ENCODE measurements around the gene THAP8. TPM values are rescaled to one million over a fixed set of nuclear protein-coding genes. Genes with fewer than 3 reads are reported as not detected.

Gene THAP8
- total RNA-seq, 6 experiments from 2014 or later = 5.2 to 6.4 (median 5.5) TPM

DNA sequence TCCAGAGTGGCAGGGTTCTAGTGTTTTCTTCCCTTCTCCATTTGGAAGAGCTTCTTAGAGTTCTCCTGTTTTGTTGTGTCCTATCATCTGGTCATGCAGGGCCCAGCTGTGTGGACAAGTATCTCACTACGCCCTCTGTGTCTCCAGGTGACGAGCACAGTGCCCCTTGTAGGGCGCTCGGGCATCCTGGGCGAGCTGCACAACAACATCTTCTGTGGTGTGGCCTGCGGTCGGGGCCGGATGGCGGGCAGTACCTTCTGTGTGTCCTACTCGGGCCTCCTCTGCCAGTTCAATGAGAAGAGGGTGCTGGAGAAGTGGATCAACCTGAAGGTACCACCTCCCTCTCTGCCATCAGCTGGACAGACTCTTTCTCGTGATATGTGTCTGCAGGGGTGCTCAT lies 13.6 kb upstream of the THAP8 start:
- TF ChIP-seq, protein P1, sequence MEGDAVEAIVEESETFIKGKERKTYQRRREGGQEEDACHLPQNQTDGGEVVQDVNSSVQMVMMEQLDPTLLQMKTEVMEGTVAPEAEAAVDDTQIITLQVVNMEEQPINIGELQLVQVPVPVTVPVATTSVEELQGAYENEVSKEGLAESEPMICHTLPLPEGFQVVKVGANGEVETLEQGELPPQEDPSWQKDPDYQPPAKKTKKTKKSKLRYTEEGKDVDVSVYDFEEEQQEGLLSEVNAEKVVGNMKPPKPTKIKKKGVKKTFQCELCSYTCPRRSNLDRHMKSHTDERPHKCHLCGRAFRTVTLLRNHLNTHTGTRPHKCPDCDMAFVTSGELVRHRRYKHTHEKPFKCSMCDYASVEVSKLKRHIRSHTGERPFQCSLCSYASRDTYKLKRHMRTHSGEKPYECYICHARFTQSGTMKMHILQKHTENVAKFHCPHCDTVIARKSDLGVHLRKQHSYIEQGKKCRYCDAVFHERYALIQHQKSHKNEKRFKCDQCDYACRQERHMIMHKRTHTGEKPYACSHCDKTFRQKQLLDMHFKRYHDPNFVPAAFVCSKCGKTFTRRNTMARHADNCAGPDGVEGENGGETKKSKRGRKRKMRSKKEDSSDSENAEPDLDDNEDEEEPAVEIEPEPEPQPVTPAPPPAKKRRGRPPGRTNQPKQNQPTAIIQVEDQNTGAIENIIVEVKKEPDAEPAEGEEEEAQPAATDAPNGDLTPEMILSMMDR (IDR thresholded peaks at IDR 0.05) = no peak
- peaks cover 10% of the 10 kb centered on the region for H3K4me1 Mint-ChIP-seq (ENCODE audit: low read depth)
- no peak overlapping the region for H3K4me3 Mint-ChIP-seq
- peaks cover 8% of the 10 kb centered on the region for H3K27me3 Mint-ChIP-seq (ENCODE audit: insufficient read depth)
- no peak for DNase-seq
- no peaks in the 10 kb centered on the region for H3K9me3 Mint-ChIP-seq
- no peak overlapping the region for H3K27ac Mint-ChIP-seq
- peaks cover 34% of the 10 kb centered on the region for H3K36me3 Mint-ChIP-seq (ENCODE audit: low read depth)

DNA sequence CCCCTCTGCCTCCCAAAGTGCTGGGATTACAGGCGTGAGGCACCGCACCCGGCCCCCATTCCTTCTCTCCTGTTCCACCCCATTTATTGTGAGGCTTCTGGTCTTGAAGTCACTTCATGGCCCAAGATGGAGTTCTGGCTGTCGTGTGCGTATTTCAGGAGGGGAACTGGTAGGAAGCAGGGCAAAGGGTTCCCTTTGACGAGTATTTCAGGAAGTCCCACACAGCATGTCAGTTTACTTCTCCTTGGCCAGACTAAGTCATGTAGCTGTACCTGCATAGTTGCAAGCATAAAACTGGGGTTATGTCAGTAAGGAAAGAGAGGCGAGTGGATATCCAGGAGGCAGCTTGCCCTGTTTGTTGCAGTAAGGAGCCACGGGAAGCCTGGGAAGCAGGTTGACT lies 10.7 kb upstream of the THAP8 start:
- Mint-ChIP-seq H3K27ac (no peak overlapping the region), H3K36me3 (ENCODE audit: low read depth) (peaks cover 33% of the 10 kb centered on the region), H3K4me1 (ENCODE audit: low read depth) (no peaks in the 10 kb centered on the region), H3K4me3 (no peak overlapping the region), H3K9me3 (no peaks in the 10 kb centered on the region), H3K27me3 (ENCODE audit: insufficient read depth) (no peaks in the 10 kb centered on the region)
- DNase-seq = no peak
- TF ChIP-seq, protein P1 (IDR thresholded peaks at IDR 0.05) = no peak

DNA sequence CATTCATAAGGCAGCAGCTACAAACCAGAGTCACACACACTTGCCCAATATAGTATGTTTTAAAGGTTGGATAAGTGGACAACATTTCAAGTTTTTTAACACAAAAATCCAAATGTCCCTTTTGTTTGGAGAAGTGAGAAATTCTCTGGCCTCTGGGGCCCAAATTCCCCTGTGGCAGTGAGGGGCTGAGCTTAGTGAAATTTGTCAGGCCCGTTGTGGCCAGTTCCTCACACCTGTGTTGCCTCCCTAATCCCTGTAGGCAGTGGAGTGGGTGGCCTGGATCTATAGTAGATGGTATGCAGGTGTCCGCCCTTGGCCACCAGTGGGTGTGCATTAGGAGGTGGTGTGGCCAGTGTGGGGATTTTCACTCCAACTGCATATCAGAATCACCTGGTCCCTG lies 7.3 kb upstream of the THAP8 start:
- Mint-ChIP-seq H3K27ac (no peak overlapping the region), H3K4me3 (no peak overlapping the region), H3K36me3 (ENCODE audit: low read depth) (peaks cover 25% of the 10 kb centered on the region; the same call in 1 of the 2 replicates), H3K27me3 (ENCODE audit: insufficient read depth) (no peaks in the 10 kb centered on the region), H3K4me1 (ENCODE audit: low read depth) (peaks cover 8% of the 10 kb centered on the region), H3K9me3 (no peaks in the 10 kb centered on the region)
- TF ChIP-seq, protein P1 (IDR thresholded peaks at IDR 0.05) = no peak
- no peak for DNase-seq

- no peaks in the 10 kb centered on the region for H3K9me3 Mint-ChIP-seq
- H3K4me3 Mint-ChIP-seq = no peak overlapping the region
- peak; percentile 38 for DNase-seq
- H3K36me3 Mint-ChIP-seq (ENCODE audit: low read depth) = peaks cover 16% of the 10 kb centered on the region; the same call in 1 of the 2 replicates
- no peaks in the 10 kb centered on the region for H3K27me3 Mint-ChIP-seq (ENCODE audit: insufficient read depth)
- H3K27ac Mint-ChIP-seq = no peak overlapping the region
- peaks cover 18% of the 10 kb centered on the region for H3K4me1 Mint-ChIP-seq (ENCODE audit: low read depth)
- TF ChIP-seq, protein P1 (IDR thresholded peaks at IDR 0.05) = peak; percentile 76
Measured at GRCh38 chr19:36060430-36060829, 6.3 kb upstream of the THAP8 start.

GRCh38 chr19:36059180-36059910 lies 5.3 kb upstream of the THAP8 start:
- peaks cover 20% of the 10 kb centered on the region for H3K4me1 Mint-ChIP-seq (ENCODE audit: low read depth)

More at GRCh38 chr19:36059180-36059910, 5.3 kb upstream of the THAP8 start:
- Mint-ChIP-seq H3K27me3 (ENCODE audit: insufficient read depth) (no peaks in the 10 kb centered on the region; the same call in 1 of the 2 replicates), H3K27ac (no peak overlapping the region), H3K9me3 (no peaks in the 10 kb centered on the region), H3K36me3 (ENCODE audit: low read depth) (peaks cover 10% of the 10 kb centered on the region; the same call in 1 of the 2 replicates), H3K4me3 (no peak overlapping the region)
- TF ChIP-seq, protein P1 (IDR thresholded peaks at IDR 0.05) = no peak
- no peak for DNase-seq

Data from HFFc6 (cell line).